GM18861 (cell line): Measurements from ENCODE around the gene B4GAT1.
"Not testable (repeated sequence)": the region's sequence is repeated elsewhere in the genome, so short reads cannot be mapped to it uniquely, and the experiment has no call there.

ENCODE experiments used
- ATAC-seq: cut with Tn5 transposase; IDR thresholded peaks from one replicate; pipeline ENCODE4 v1.9.1; 2021; ENCODE audit not compliant: unreplicated experiment

Gene B4GAT1

DNA sequence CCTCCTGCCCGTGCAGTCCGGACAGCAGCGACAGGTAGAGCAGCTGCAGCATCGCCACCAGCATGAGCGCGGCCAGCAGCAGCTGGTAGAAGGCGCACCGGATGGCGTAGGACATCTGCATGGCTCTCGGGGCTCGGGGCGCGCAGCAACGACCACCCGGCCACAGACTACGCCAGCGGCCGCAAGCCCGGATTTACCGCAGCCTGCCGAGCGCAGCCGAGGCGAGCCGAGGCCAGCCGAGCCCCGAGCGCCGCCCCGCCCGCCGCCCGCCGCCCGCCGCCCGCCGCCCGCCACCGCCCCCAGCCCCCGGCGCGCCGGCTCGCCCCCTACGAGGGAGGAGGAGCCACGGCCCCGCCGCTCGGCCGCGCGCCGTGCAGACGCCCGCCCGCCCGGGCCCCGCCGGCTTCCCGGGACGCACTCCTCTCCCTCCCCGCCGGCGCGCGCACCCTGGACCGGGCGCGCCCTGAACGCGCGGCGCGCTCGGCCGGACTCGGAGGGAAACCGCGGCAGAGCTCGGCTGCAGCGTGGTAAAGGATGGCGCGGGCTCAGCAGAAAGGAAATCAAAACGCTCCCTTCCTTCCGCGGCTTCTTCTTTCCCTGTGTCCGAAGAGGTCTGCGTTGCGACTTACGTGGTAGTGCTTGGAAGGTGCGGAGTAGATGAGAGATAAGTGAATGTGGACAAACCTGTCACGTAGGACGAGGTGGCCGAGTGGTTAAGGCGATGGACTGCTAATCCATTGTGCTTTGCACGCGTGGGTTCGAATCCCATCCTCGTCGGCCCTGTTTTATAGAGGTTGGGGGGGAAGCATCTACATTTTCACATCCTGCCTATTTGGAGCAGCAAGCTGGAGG is at the start of gene B4GAT1:
B4GAT1 (minus strand) TSS at position 205 of the 852 bp plus-strand sequence; CDS start at position 121, 84 bp downstream.
- no peak for ATAC-seq

DNA sequence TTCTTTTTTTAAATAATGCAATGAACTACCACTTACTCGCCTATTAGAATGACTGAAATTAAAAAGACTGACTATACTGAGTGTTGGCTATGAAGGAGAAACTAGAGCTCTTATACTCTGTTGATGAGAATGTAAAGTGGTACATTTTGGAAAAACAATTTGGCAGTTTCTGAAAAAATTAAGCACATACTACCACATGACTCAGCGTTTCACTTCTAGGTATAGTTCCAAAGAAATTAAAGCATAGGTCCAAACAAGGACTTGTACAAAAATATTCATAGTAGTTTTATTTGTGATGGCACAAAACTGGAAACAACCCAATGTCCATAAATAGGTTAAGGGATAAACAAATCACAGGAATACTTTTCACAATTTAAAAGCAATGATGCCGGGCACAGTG is 46.5 kb upstream of the B4GAT1 start:
- ATAC-seq = no peak

DNA sequence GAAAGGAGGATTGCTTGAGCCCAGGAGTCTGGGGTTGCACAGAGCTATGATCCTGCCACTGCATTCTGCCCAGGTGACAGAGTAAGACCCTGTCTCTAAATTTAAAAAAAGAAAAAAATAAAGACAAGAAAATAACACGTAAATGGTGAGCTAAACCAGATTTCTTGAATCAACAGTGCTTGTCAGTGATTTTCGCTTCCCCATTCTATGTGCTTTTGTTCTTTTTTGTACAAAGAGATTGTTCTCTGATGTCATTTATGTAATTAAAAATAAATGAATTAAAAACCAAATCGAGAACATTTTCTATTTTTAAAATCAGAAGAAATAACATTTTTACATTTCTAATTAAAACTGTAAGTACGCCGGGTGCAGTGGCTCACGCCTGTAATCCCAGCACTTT is 43.9 kb upstream of the B4GAT1 start:
- ATAC-seq = no peak

DNA sequence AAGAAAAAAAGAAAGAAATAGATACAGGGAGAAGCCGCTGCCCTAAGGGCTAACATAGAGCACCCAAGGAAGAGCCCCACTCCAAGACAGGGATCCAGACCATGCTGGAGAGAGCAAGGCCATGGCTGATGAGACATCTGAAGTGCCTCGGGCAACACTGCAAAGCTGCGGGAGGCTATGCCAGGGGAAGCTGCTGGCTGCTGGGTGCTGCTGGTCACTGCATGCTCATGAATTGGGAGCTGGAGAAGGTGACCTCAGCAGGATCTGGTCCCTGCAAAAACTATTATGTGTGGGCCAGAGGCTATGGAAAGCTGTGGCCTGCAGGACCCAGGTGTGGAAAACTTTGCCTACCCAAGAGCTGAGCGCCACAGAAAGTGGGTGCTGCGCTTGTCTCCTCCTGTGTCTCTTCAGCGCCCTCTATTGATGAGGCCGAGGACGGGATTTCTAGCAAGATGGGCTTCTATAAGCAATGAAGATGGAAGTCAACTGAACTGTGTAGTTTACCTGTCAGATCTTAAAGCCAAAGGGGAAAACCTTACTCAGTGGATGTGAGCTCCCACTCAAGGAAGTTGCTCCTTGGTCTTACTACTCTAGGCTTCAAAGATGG is 41.5 kb upstream of the B4GAT1 start:
- no peak for ATAC-seq

DNA sequence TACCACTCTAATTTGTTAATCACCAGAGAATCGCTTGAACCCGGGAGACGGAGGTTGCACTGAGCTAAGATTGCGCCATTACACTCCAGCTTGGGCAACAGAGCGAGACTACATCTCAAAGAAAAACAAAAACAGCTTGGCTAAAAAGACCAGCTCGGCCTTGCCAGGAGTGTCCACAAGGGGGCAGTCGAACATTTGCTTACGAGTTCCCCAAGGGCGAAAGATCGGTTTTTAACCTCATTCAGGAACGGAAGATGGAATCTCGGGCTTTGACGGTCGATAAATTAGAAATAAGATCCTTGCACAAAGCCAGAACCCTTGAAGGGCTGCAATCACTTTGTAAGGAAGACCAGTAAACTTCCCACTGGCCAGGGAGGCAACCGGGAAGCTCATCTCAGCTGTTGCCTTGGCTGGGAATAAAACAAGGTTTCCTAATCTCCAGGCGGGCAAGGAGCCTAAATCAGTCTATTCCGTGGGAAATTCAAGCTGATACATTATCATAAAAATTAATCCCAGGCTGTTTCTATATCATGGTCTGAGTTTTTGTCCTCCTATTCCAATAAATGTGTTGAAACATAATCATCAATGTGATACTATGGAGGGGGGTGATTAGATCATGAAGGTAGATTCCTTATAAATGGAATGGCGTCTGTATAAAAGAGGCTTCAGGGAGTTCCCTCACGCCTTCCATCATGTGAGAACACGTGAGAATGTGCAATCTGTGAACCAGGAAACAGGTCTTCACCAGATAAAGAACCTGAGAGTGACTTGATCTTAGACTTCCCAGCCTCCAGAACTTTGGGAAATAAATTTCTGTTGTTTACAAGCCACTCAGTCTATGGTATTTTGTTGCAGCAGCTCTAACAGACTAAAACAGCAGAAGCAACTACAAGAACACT is 39.0 kb upstream of the B4GAT1 start:
- ATAC-seq = no peak

DNA sequence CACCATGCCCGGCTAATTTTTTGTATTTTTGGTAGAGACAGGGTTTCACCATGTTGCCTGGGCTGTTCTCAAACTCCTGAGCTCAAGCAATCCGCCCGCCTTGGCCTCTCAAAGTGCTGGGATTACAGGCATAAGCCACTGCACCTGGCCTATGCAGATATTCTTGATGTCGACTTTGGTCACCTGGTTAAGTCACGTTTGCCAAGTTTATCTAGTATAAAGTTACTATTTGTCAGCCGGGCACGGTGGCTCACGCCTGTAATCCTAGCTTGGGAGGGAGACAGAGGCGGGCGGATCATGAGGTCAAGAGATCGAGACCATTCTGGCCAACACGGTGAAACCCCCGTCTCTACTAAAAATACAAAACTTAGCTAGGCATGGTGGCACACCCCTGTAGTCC is 36.9 kb upstream of the B4GAT1 start:
- ATAC-seq = not testable (repeated sequence)

DNA sequence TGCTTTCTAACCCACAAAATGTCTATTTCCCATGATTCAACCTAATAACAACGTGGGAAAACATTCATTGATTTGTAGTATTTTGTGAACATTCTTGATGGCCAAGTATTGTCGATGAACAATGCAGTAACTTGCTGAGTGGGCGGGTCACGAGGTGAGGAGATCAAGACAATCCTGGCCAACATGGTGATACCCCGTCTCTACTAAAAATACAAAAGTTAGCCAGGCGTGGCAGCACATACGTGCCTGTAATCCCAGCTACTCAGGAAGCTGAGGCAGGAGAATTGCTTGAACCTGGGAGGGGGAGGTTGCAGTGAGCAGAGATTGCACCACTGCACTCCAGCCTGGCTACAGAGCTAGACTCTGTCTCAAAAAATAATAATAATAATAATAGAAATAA is 32.8 kb upstream of the B4GAT1 start:
- not testable (repeated sequence) for ATAC-seq

DNA sequence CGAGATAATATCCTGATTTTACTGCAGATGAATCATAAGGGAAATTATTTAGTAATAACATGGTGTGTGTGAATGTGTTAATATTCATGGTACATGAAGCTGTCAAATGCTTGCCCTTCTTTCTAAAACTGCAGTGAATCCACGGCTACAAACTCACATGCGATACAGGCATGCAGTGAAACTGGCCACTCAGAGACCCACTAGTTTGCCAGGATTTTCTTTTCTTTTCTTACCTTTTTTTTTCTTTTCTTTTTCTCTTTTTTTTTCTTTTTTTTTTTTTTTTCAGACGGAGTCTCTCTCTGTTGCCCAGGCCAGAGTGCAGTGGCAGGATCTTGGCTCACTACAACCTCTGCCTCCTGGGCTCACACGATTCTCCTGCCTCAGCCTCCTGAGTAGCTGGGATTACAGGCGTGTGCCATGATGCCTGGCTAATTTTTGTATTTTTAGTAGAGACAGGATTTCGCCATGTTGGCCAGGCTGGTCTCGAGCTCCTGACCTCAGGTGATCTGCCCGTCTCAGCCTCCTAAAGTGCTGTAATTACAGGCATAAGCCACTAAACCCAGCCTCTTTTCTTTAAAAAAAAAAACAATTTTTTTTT is 26.4 kb upstream of the B4GAT1 start:
- not testable (repeated sequence) for ATAC-seq

DNA sequence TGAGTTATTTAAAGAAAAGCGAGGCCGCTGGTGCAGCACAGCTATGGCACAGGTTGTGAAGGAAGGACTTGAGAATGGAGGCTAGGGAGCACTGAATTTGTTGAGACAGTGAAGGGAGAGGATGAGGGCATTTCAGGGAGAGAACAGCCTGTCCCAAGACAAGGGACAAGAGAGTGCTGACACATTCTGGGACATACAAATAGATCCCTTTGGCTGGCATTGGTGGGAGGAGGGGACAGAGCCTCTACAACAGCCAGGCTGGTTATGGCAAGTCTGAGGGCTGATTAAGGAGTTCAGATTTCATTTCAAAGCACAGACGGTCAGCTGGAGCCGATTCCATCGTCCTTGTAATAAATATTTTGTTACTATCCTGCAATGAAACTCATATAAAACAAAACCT is 25.8 kb upstream of the B4GAT1 start:
- no peak for ATAC-seq

DNA sequence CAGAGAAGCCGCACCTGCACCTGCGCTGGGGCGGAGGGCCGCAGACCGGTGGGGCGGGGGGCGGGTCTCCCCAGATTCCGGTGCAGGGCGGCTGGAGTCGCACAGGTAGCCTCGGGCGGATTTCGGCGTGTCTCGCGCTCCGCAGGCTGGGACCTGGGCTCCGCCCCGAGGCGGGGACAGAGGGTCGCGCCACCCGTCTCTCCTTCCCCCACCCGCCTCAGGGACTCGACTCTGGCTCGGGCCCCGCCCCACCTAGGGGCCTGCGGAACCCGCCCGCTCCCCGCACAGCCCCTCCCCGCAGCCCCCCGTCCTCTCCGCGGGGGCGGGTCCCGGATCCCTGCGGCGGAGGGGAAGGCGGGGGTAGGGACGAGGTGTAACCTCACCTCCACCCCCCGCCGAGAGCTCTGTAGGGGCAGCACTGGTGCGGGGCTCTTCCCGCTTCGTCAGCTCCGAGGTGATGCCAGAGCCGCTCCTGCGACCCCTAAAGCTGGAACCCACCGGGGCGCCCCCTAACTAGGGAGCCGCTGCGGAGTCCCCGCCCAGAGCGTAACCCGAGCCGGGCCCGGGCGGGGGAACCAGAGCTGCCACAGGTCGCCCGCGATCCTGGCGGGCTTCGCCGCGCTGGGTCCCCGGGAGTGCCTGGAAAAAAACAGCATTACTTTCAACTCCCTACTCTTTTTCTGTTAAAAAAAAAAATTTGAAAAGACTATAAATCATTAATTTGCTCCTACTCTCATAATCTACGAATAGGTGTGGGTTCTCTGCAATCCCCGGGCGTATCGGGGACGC is 24.4 kb upstream of the B4GAT1 start, which contains the start of gene SLC29A2:
SLC29A2 (minus strand) TSS at position 134 of the 789 bp plus-strand sequence. CDS start 169 bp downstream, outside the sequence.
- peak; percentile 44 for ATAC-seq

DNA sequence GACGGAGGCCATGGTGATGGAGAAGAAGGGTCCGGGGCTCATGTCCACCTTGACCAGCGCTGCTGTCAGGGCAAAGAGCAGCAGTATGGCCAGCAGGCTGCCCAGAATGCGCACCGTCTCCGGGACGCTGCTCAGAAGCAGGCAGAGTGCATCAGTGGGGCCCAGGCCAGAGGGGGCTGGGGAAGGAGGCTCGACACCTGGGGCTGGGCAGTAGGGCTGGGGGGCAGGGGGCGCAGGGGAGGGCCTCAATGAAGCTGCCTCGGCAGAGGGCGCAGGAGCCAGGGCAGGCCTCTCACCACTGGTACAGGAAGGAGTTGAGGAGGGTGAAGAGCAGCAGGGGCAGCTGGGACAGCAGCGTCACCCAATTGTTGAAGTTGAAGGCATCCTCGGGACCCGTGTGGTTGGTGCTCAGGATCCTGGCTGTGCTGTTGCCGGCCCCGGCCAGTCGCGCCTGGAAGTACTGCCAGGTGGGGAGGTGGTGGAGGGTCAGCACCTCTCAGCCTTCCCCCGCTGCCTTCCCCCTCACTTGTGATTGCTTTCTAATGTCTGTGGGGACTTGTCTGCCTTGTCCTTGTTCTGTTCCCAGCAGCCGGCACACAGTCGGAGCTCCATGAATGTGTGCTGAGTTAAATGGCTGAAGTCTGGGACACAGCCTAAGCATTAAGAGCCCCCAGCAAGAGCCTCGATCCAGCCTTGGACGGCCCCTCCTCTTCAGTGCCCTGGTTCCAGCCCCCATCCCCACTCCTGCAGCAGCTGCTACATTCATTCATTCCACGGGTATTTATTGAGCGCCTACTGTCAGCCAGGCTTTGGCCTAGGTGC is 21.9 kb upstream of the B4GAT1 start:
- no peak for ATAC-seq

DNA sequence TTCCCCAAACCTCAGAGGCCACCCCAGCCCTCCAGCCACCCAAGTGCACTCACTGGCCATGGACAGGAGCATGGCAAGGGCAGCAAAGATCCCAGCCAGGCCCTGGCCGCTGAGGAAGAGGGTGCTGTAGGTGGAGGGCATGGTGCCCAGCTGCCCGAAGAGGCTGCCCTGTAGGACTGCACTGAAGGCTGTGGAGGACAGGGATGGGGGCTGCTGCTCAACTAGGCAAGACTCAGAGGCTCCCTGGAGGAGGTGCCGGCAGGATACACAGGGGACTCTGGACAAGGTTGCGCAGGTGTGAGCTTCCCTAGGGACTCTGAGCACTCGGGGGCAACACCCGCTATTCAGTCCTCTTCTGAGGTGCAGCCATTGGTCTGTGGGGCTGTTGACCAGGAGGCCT is 21.1 kb upstream of the B4GAT1 start:
- ATAC-seq = no peak

DNA sequence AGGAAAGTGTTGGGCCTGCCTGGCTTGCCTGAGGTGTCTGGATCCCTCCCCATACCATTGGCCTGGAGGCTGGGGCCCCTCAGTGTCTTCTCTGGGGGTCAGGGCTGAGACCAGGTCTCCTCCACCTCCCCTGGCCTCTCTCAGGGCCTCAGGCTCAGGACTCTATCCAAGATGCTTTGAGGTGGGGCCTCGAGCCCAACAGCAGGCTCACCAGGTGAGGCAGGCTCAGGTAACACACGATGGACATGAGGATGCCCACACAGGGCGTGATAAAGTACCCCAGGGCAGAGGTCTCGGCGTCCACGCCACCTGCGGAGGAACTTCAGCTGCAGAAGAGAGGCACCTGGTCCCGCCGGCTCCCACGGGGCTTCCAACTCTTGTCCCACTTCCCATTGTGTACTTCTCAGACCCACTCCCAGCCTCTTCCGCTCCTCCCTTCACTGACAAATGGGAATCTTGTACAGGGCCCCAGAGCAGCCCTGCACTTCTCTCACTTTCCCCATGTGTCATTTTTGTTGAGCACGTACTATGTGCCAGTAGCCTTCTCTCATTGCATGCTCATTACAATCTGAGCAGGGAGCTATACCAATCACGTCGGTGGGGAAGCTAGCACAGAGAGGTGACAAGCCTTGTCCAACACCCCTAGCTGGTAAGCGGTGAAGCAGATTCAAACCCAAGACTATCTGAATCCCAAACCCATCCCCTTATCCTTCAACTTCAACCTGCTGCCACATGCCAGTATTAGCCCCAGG is 20.3 kb upstream of the B4GAT1 start:
- no peak for ATAC-seq

DNA sequence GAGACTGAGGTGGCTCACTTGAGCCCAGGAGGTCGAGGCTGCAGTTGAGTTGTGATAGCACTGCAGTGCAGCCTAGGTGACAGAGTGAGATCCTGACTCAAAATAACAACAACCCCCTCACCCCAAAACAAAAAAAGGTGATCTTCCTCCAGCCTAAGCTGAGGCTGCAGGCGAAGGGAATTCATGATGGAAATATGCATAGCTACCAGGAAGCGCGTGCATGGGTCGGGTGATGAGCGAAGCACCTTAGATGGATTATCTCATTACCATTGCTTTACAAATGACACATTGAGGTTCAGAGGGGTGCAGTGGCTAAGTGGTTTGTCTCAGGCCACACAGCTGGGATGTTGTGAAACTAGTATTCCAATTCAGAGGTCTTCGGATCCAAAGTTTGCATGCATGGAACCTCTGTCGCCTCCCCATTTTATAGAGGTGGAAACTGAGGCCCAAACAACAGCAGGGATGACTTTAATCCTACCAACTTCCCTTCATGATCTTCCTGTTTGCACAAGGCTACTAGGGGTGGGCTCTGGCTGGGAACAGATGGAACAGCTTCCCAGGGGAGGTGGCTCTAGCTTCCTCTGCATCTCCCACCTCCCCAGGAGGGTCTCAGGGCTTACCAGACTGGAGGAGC is 19.5 kb upstream of the B4GAT1 start:
- ATAC-seq = no peak

DNA sequence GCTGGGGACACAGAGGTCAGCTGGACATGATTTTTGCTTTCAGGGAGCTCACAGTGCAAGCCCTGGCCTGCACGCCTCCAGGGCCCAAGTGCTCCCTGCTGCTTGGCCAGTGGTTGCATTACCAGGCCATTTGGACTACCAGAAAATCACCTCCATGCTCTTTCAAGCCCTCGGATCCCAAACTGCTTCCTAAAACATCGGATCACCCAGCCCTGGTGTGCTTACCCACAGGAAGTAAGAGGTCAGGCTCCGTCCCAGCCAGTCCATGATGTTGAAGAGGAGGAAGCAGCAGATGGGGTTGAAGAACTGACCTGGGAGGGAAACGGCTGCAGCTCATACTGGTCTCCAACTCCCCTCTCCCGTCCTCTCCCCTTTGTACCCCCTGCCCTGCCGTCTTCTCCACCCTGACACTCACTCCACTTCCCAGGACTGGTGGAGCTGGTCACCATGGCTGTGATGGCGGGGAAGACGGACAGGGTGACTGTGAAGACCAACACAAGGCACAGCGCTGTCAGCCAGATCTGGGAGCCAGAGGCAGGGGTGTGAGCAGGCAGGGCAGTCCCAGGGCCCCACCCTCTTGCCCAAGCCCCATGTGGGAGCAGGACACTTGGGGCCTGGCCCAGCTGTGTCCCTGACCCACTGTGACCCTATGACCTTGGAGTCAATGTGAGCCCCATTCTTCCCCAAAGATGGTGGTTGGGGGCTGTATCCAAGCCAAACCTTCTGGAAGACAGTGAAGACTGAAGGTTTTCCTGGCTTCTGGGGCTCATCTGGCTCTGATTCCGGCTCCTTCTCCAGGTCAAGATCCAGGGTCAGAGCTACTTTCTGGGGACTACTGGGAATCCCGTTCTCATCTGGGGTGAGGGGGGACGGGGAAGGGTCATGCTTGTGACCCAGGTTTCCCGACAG is 18.5 kb upstream of the B4GAT1 start:
- no peak for ATAC-seq

DNA sequence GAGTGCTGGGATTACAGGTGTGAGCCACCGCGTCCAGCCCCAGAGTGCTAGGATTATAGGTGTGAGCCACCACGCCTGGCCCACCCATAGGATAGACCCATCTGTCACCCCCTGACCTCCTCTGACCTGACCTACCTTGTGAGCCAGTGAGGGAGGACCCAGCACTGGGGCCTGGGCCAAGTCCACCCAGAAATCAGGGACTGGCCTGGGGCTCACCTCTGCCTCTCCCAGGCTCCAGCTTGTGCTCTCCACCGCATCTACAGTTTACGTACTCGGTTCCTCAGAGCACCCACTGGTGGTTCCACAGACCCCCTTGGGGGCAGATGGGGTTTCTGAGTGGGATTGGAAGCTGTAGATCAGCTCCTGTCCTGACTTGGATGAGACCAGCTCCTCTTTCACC is 17.7 kb upstream of the B4GAT1 start:
- no peak for ATAC-seq
